Heart left ventricle (tissue), 16 donors: Measurements from ENCODE around the gene FSTL4. TPM values are rescaled to one million over a fixed set of nuclear protein-coding genes. Genes with fewer than 3 reads are reported as not detected.
A peak's percentile ranks its signal among the peaks of the same experiment; 100 is the strongest.

ENCODE experiments used
- ATAC-seq, 4 donors: fragments of 200-7000 bp; cut with Tn5 transposase; one replicate each; pipeline ENCODE4 v1.9.1; 2020 to 2022; ENCODE audit warnings: moderate library complexity in 4 of 4, mild to moderate bottlenecking in 3 of 4, moderate number of reproducible peaks in 1 of 4
- DNase-seq, 5 donors: peaks; one replicate each; pipeline ENCODE4 v3.0.0-alpha.2; 2020
- H3K27ac ChIP-seq, 12 donors: fragments of 200-600 bp; sonication (generic) in 4 of 12; one replicate each; pipeline versions ENCODE4 v1.5.0 to v1.8.0; 2016 to 2022; ENCODE audit warnings: mild to moderate bottlenecking in 2 of 12
- H3K27me3 ChIP-seq, 9 donors: fragments of 200-600 bp; sonication (generic) in 2 of 9; one replicate each; pipeline versions ENCODE4 v1.5.1 to v1.8.0; 2016 to 2022; ENCODE audit warnings: mild to moderate bottlenecking in 3 of 9
- H3K36me3 ChIP-seq, 9 donors: fragments of 200-600 bp; sonication (generic) in 2 of 9; one replicate each; pipeline versions ENCODE4 v1.5.0 to v1.8.0; 2018 to 2022; ENCODE audit warnings: mild to moderate bottlenecking in 2 of 9
- H3K4me1 ChIP-seq, 12 donors: fragments of 200-600 bp; sonication (generic) in 4 of 12; one replicate each; pipeline versions ENCODE4 v1.5.0 to v1.8.0; 2016 to 2022; ENCODE audit warnings: mild to moderate bottlenecking in 3 of 12
- H3K4me3 ChIP-seq, 12 donors: fragments of 200-600 bp; sonication (generic) in 4 of 12; one replicate each; pipeline versions ENCODE4 v1.5.0 to v1.8.0; 2017 to 2022; ENCODE audit warnings: mild to moderate bottlenecking in 9 of 12, moderate library complexity in 4 of 12
- H3K9me3 ChIP-seq, 12 donors: fragments of 200-600 bp; sonication (generic) in 4 of 12; one replicate each; pipeline versions ENCODE4 v1.5.0 to v1.8.0; 2016 to 2022; ENCODE audit warnings: mild to moderate bottlenecking in 1 of 12
- CTCF ChIP-seq, 12 donors: fragments of 200-600 bp; sonication (generic) in 4 of 12; IDR thresholded peaks; one replicate each; pipeline versions ENCODE4 v1.5.0 to v1.8.0; 2018 to 2022; ENCODE audit warnings: antibody characterized with exemption in 12 of 12, mild to moderate bottlenecking in 5 of 12
- POLR2A ChIP-seq, 2 donors: fragments of 450-650 bp; IDR thresholded peaks; one replicate each; pipeline ENCODE4 v1.6.1; 2017; ENCODE audit warnings: antibody characterized with exemption in 2 of 2, mild to moderate bottlenecking in 2 of 2, moderate library complexity in 2 of 2
- WGBS, 4 donors: extraction: QIAGEN DNeasy Blood & Tissue Kit in 2 of 4; methylation state at CpG; one replicate each; pipeline versions ENCODE4 v1.1.5 to v1.1.7; 2013 to 2018; 5-methylcytosine and 5-hydroxymethylcytosine counted together
- intact Hi-C, 10 donors: fragments of 100-400 bp; cut with DNase I; formaldehyde crosslinking; loops; one replicate each; pipeline versions ENCODE4 v1.11.1 to v1.14.2; 2022
- polyA plus RNA-seq, 2 donors: library from polyadenylated mRNA; stranded (reverse); fragments of 200-250 nt; gene quantifications; one replicate each; pipeline ENCODE4 v1.2.3, GENCODE V29; 2013
- total RNA-seq, 9 donors: library from RNA; depleted of rRNA in 2 of 9; stranded (reverse); fragments of >200 nt in 2 of 9; fragmentation: NEBNext Ultra II Directional in 3 of 9; extraction: Animal tissue kit (Norgen Biotek cat#: 25700) in 3 of 9; gene quantifications; one replicate each; pipeline versions ENCODE4 v1.1.0 to v1.2.4, GENCODE V29; 2016 to 2023
- donor health status: ischemic (EF 13 %, LVEDD 7.1; RV severe dilation, severe dysfunction).
- donor health status: healthy with polysubstance abuse.
- donor health status: DM: no; HTN: yes; CAD: no.
- donor health status: DM: no; HTN: no; CAD: no.
- donor health status: ischemic (EF 25% LVEDD 6.9; RV normal size, moderate dysfunction).
- donor health status: ischemic (EF 25% LVEDD 5.7; RV mildly dilated, moderate dysfunction).
- donor health status: healthy.
- donor health status: DM: yes; HTN: yes; CAD: no.
- donor health status: ischemic (EF 35%, LVEDD 5.7; RV mildly dilated, moderate dysfunction).
- donor health status: nonischemic (EF 11% LVEDD 7.7; RV severe dilation, severe dysfunction).
- donor health status: DM: yes; HTN: yes; CAD: no.
- donor health status: PGD.
- donor health status: ischemic (EF 29% LVEDD 5.4; RV normal size, mild dysfunction).
- donor health status: nonischemic (EF 23%, LVEDD 6.1; RV moderate dilation, normal function).

The FSTL4 gene
- total and polyA plus RNA-seq, 11 donors, result 0.01 to 0.39 (median 0.17) TPM; not detected in 6

- no peaks in the 10 kb centered on the region for H3K36me3 ChIP-seq
- H3K9me3 ChIP-seq, result no peaks in the 10 kb centered on the region
- peak in 3 of 4 donors; percentile 46 to 61 (median 54) for ATAC-seq
- H3K4me3 ChIP-seq, result no peak overlapping the region
- no peak overlapping the region for H3K27ac ChIP-seq
- no peak for TF ChIP-seq POLR2A (IDR thresholded peaks at IDR 0.05)
- TF ChIP-seq CTCF (IDR thresholded peaks at IDR 0.05), result no peak
- peak in 1 of 5 donors; percentile 40 for DNase-seq
- intact Hi-C loops, result no loop called here
- peaks cover 0 to 5% (median 0%) of the 10 kb centered on the region in 9 donors for H3K27me3 ChIP-seq
- H3K4me1 ChIP-seq, result peaks cover 0 to 5% (median 0%) of the 10 kb centered on the region in 12 donors
- WGBS, 4 donors, result 60 to 68% (median 63%) methylated on average over 10 to 13 of the region's 13 CpGs
Observed at GRCh38 chr5:133323494-133324457, 288.6 kb downstream of the FSTL4 start.

GRCh38 chr5:133322743-133323142, 289.6 kb downstream of the FSTL4 start:
- ATAC-seq (no peak), DNase-seq (no peak)
- H3K4me1 ChIP-seq, result peaks cover 0 to 5% (median 0%) of the 10 kb centered on the region in 12 donors
- intact Hi-C loops, result no loop called here
- peaks cover 0 to 5% (median 0%) of the 10 kb centered on the region in 9 donors for H3K27me3 ChIP-seq
- H3K27ac ChIP-seq, result no peak overlapping the region
- H3K36me3 ChIP-seq, result no peaks in the 10 kb centered on the region
- TF ChIP-seq POLR2A (IDR thresholded peaks at IDR 0.05) (no peak), CTCF (IDR thresholded peaks at IDR 0.05) (no peak)
- no peak overlapping the region for H3K4me3 ChIP-seq
- no peaks in the 10 kb centered on the region for H3K9me3 ChIP-seq
- 82 to 97% (median 91%) methylated on average over 3 to 5 of the region's 5 CpGs for WGBS, 4 donors

- peaks cover 0 to 5% (median 0%) of the 10 kb centered on the region in 12 donors for H3K4me1 ChIP-seq
- no peak for TF ChIP-seq POLR2A (IDR thresholded peaks at IDR 0.05)
- peaks cover 0 to 11% (median 0%) of the 10 kb centered on the region in 9 donors for H3K27me3 ChIP-seq
- intact Hi-C loops, result no loop called here
- no peak overlapping the region for H3K27ac ChIP-seq
- no peak overlapping the region for H3K4me3 ChIP-seq
- no peaks in the 10 kb centered on the region for H3K9me3 ChIP-seq
- H3K36me3 ChIP-seq, result no peaks in the 10 kb centered on the region
- DNase-seq (peak in 1 of 5 donors; percentile 15), ATAC-seq (no peak)
- WGBS, 4 donors, result 53 to 67% (median 59%) methylated on average over 6 of the region's 6 CpGs
Observed at GRCh38 chr5:133321833-133322420, 290.4 kb downstream of the FSTL4 start.

- Histone ChIP-seq H3K4me1 (peaks cover 0 to 5% (median 0%) of the 10 kb centered on the region in 12 donors), H3K36me3 (no peaks in the 10 kb centered on the region), H3K27ac (no peak overlapping the region), H3K27me3 (peaks cover 0 to 11% (median 0%) of the 10 kb centered on the region in 9 donors), H3K4me3 (no peak overlapping the region), H3K9me3 (no peaks in the 10 kb centered on the region)
- ATAC-seq, result no peak
- DNase-seq, result peak in 1 of 5 donors; percentile 45
- 86 to 94% (median 92%) methylated on average over 7 to 13 of the region's 13 CpGs for WGBS, 4 donors
- TF ChIP-seq POLR2A (IDR thresholded peaks at IDR 0.05) (no peak), CTCF (IDR thresholded peaks at IDR 0.05) (no peak)
- intact Hi-C loops, result no loop called here
Observed at GRCh38 chr5:133321286-133321832, 291.0 kb downstream of the FSTL4 start.
